ENCODE data around the gene BCKDK. TPM values are rescaled to one million over a fixed set of nuclear protein-coding genes. Genes with fewer than 3 reads are reported as not detected.
A peak's percentile ranks its signal among the peaks of the same experiment; 100 is the strongest.

The BCKDK gene
- total RNA-seq, 1 experiment from 2014 or later = 57.0 TPM

DNA sequence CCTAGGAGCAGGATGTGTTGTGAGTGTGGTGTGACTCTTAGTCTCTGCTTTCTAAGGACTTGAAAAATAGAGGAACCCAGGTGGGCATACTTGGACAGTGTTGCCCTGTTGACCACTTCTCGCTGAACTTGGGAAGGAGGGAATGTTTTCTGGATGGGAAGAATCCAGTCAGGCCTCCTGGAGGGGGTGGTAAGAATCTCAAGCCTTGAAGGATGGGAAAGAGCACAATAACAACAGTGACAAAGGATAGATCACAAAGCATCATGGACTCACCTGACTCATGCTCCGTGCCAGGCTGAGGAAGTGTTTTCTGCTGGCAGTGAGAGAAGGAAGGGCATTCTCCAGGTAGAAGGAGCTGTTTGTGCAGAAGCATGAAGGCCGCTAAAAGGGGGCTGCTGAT lies 17.7 kb downstream of the BCKDK start:
- WGBS (ENCODE audit: extremely low coverage, insufficient read length, low lambda C conversion rate) = no CpG with 5 or more reads among the region's 3 CpGs
- H3K4me3 Mint-ChIP-seq = no peak overlapping the region
- no peaks in the 10 kb centered on the region for H3K9me3 ChIP-seq (ENCODE audit: control insufficient read depth, low read depth, low read length)

More for the DNA sequence above, 17.7 kb downstream of the BCKDK start:
- no peaks in the 10 kb centered on the region for H3K79me2 ChIP-seq (ENCODE audit: insufficient read depth, low read length)
- H3K27ac ChIP-seq (ENCODE audit: insufficient read length, low read depth, low read length) = no peak overlapping the region
- no peak for TF ChIP-seq CTCF (conservative IDR thresholded peaks at IDR 0.05)
- no peak overlapping the region for H3K23ac ChIP-seq (ENCODE audit: insufficient read length, low read depth, low read length)
- no peak overlapping the region for H4K5ac ChIP-seq (ENCODE audit: insufficient read length, low read depth, low read length)
- H3K56ac ChIP-seq (ENCODE audit: insufficient read length, low read depth, low read length) = no peak overlapping the region
- Mint-ChIP-seq H3K27ac (peak overlapping the region in 2 of 3 experiments; percentile 1 to 78; a peak in 3 of 7 replicates), H3K36me3 (ENCODE audit: insufficient read depth in 1 of 3, low read depth in 3 of 3) (peaks cover 21 to 45% (median 41%) of the 10 kb centered on the region in 3 experiments; a peak in 6 of 7 replicates), H3K4me1 (peaks cover 6 to 7% of the 10 kb centered on the region in 2 experiments), H3K27me3 (ENCODE audit: low read depth) (no peaks in the 10 kb centered on the region), H3K9me3 (no peaks in the 10 kb centered on the region)
- H4K20me1 ChIP-seq (ENCODE audit: control insufficient read depth, insufficient read depth, insufficient read length) = no peaks in the 10 kb centered on the region
- no peak overlapping the region for H3K4me2 ChIP-seq (ENCODE audit: insufficient read depth, insufficient read length, low read length)
- no peak overlapping the region for H2BK12ac ChIP-seq (ENCODE audit: insufficient read length, low read depth, low read length)
- H3K4me1 ChIP-seq (ENCODE audit: insufficient read depth, low read length) = peaks cover 2% of the 10 kb centered on the region; the same call in 1 of the 2 replicates
- H4K8ac ChIP-seq (replicated peaks; ENCODE audit: insufficient read length, low read depth, low read length) = no peak overlapping the region
- H3T11ph ChIP-seq (ENCODE audit: low read length) = no peak overlapping the region
- H2BK120ac ChIP-seq (ENCODE audit: low read depth, low read length, poor library complexity, severe bottlenecking) = no peak overlapping the region
- H2BK20ac ChIP-seq (ENCODE audit: low read depth, low read length, poor library complexity, severe bottlenecking) = no peak overlapping the region
- H3K23me2 ChIP-seq (ENCODE audit: insufficient read length, low read depth, low read length, poor library complexity, severe bottlenecking) = no peaks in the 10 kb centered on the region
- H2AK5ac ChIP-seq (ENCODE audit: insufficient read length, low read length) = no peak overlapping the region
- no peak overlapping the region for H3K4ac ChIP-seq (ENCODE audit: low read depth, low read length)
- no peak overlapping the region for H3K14ac ChIP-seq (ENCODE audit: insufficient read depth, low read length)
- H4K91ac ChIP-seq (ENCODE audit: insufficient read length, low read depth, low read length) = no peak overlapping the region
- H2BK5ac ChIP-seq (ENCODE audit: insufficient read length, low read length) = no peak overlapping the region
- no peaks in the 10 kb centered on the region for H3K27me3 ChIP-seq (ENCODE audit: insufficient read depth, low read length)
- no peak overlapping the region for H3K9ac ChIP-seq (ENCODE audit: extremely low read depth, insufficient read length, low read length)
- no peak overlapping the region for H2AFZ ChIP-seq (ENCODE audit: low read length)
- no peak overlapping the region for H3K18ac ChIP-seq (ENCODE audit: insufficient read length, low read depth, low read length)
- H3K79me1 ChIP-seq (ENCODE audit: insufficient read depth, low read depth, low read length, poor library complexity, severe bottlenecking) = no peaks in the 10 kb centered on the region
- DNase-seq = no peak
- H2BK15ac ChIP-seq (ENCODE audit: low read depth, low read length) = no peak overlapping the region

Measured in H9 (cell line).